NCI-H510A treated with DMSO at 0.1 percent for 48 hours (cell line): ENCODE results near the gene SPX.

ENCODE experiments used
- DNase-seq: peaks from one replicate; lab custom pipeline; 2025; lab: John Stamatoyannopoulos, UW

SPX gene

DNA sequence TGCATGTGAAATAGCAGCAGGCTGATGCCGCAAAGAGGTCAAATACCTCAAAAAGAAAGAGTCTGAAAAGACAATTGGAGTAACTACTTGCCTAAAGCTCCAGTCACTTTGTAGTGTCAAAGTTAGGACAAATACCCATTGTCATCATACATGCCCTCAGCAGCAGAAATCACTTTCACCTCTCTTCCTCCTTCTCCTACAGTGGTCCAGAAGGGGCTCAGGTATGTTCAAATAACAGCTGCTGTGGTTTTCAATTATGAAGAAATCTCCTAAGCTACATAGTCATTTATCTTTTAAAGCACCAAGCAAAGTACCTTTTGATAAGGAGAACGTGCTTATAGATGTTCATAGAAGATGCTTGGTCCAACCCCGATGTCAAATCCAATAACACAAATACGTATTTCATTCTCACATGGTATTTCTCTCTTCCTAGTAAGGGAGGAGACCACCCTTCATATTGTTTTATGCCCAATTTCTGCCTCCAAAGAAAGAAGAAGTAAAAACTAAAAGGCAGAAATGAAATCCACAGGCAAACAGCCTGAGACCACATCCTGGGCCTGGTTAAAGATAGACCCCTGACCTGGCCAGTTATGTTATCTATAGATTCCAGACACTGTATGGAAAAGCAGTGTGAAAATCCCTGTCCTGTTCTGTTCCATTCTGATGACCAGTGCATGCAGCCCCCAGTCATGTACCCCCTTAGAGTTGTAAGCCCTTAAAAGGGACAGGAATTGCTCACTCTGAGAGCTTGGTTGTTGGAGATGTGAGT, 54.8 kb downstream of the SPX start:
- DNase-seq: no peak
